WTC11 (cell line): Measurements from ENCODE around the gene ACOXL. TPM values are rescaled to one million over a fixed set of nuclear protein-coding genes. Genes with fewer than 3 reads are reported as not detected.

Source experiments
- ATAC-seq: fragments of 200-7000 bp; cut with Tn5 transposase; 2 replicates; pipeline ENCODE4 v1.10.0; 2021; ENCODE audit warnings: mild to moderate bottlenecking, moderate library complexity
- CTCF ChIA-PET: fragments of 300-600 bp; sonication (Branson Sonifier 250); formaldehyde crosslinking; loops from one replicate; lab custom pipeline; 2021; ENCODE audit warnings: antibody characterized with exemption; lab: Charles Lee
- POLR2A ChIA-PET: fragments of 350-600 bp; sonication (Branson Sonifier 250); formaldehyde crosslinking; loops from one replicate; lab custom pipeline; 2021; ENCODE audit warnings: antibody characterized with exemption; lab: Charles Lee
- DNase-seq: peaks from one replicate; pipeline ENCODE4 v3.0.0; 2021; ENCODE audit warnings: low spot score
- H3K27ac Mint-ChIP-seq: 2 replicates; pipeline ENCODE4 v1.8.0; 2021; ENCODE audit warnings: mixed read lengths
- H3K27me3 Mint-ChIP-seq: 2 replicates; pipeline ENCODE4 v1.8.0; 2021; ENCODE audit warnings: low read depth, mild to moderate bottlenecking, moderate library complexity, mixed read lengths
- H3K36me3 Mint-ChIP-seq: 2 replicates; pipeline ENCODE4 v1.8.0; 2021; ENCODE audit warnings: mixed read lengths
- H3K4me1 Mint-ChIP-seq: 2 replicates; pipeline ENCODE4 v1.8.0; 2022; ENCODE audit warnings: mixed read lengths
- H3K4me3 Mint-ChIP-seq: 2 replicates; pipeline ENCODE4 v1.8.0; 2021; ENCODE audit warnings: mild to moderate bottlenecking, moderate library complexity, mixed read lengths
- H3K9me3 Mint-ChIP-seq: 2 replicates; pipeline ENCODE4 v1.8.0; 2021; ENCODE audit warnings: mixed read lengths
- ATF3 ChIP-seq: sonication (generic); formaldehyde crosslinking; conservative IDR thresholded peaks from 2 replicates; pipeline ENCODE4 v1.8.1; 2022; ENCODE audit warnings: mild to moderate bottlenecking, missing genetic modification reagents
- CBFB ChIP-seq: sonication (generic); formaldehyde crosslinking; IDR thresholded peaks from 2 replicates; pipeline ENCODE4 v1.8.1; 2022; ENCODE audit warnings: mild to moderate bottlenecking, low read depth, missing genetic modification reagents
- CTCF ChIP-seq: fragments of 200-600 bp; IDR thresholded peaks from 2 replicates; pipeline ENCODE4 v1.8.0; 2022; ENCODE audit warnings: antibody characterized with exemption
- FOXK1 ChIP-seq: sonication (generic); formaldehyde crosslinking; IDR thresholded peaks from 2 replicates; pipeline ENCODE4 v1.8.0; 2022; ENCODE audit warnings: mild to moderate bottlenecking, moderate library complexity, missing genetic modification reagents
- IRF1 ChIP-seq: sonication (generic); formaldehyde crosslinking; IDR thresholded peaks from 2 replicates; pipeline ENCODE4 v1.8.0; 2023; ENCODE audit warnings: missing genetic modification reagents
- MAX ChIP-seq: sonication (generic); formaldehyde crosslinking; IDR thresholded peaks from 2 replicates; pipeline ENCODE4 v1.8.0; 2022; ENCODE audit warnings: mild to moderate bottlenecking, missing genetic modification reagents
- MYBL2 ChIP-seq: sonication (generic); formaldehyde crosslinking; IDR thresholded peaks from 2 replicates; pipeline ENCODE4 v1.8.1; 2023; ENCODE audit warnings: mild to moderate bottlenecking, moderate library complexity, missing genetic modification reagents
- NFYB ChIP-seq: sonication (generic); formaldehyde crosslinking; conservative IDR thresholded peaks from 2 replicates; pipeline ENCODE4 v1.8.0; 2022; ENCODE audit warnings: low read depth, missing genetic modification reagents
- RELA ChIP-seq: sonication (generic); formaldehyde crosslinking; IDR thresholded peaks from 2 replicates; pipeline ENCODE4 v1.8.1; 2022; ENCODE audit warnings: missing genetic modification reagents, mild to moderate bottlenecking, borderline replicate concordance
- SMAD3 ChIP-seq: sonication (generic); formaldehyde crosslinking; IDR thresholded peaks from 2 replicates; pipeline ENCODE4 v1.8.0; 2022; ENCODE audit warnings: missing genetic modification reagents, mild to moderate bottlenecking, borderline replicate concordance
- SMAD4 ChIP-seq: sonication (generic); formaldehyde crosslinking; IDR thresholded peaks from 2 replicates; pipeline ENCODE4 v1.8.0; 2022; ENCODE audit warnings: mild to moderate bottlenecking, missing genetic modification reagents
- STAT6 ChIP-seq: sonication (generic); formaldehyde crosslinking; conservative IDR thresholded peaks from 2 replicates; pipeline ENCODE4 v1.8.1; 2023; ENCODE audit warnings: mild to moderate bottlenecking, low read depth, missing genetic modification reagents, moderate library complexity
- TEAD1 ChIP-seq: sonication (generic); formaldehyde crosslinking; IDR thresholded peaks from 2 replicates; pipeline ENCODE4 v1.8.0; 2022; ENCODE audit warnings: mild to moderate bottlenecking, missing genetic modification reagents
- USF1 ChIP-seq: sonication (generic); formaldehyde crosslinking; IDR thresholded peaks from 2 replicates; pipeline ENCODE4 v1.8.0; 2022; ENCODE audit warnings: mild to moderate bottlenecking, missing genetic modification reagents
- ZNF263 ChIP-seq: sonication (generic); formaldehyde crosslinking; IDR thresholded peaks from 2 replicates; pipeline ENCODE4 v1.8.1; 2022; ENCODE audit warnings: low read depth, mild to moderate bottlenecking, moderate library complexity, missing genetic modification reagents
- ZNF281 ChIP-seq: sonication (generic); formaldehyde crosslinking; IDR thresholded peaks from 2 replicates; pipeline ENCODE4 v1.8.0; 2023; ENCODE audit warnings: mild to moderate bottlenecking, missing genetic modification reagents
- ZNF396 ChIP-seq: fragments of 250-450 bp; sonication (Bioruptor Pico); IDR thresholded peaks from 2 replicates; pipeline ENCODE4 v1.8.0; 2021; ENCODE audit warnings: mild to moderate bottlenecking, moderate library complexity, borderline replicate concordance
- ZNF425 ChIP-seq: fragments of 250-450 bp; sonication (Bioruptor Pico); conservative IDR thresholded peaks from 2 replicates; pipeline ENCODE4 v1.9.0; 2021; ENCODE audit warnings: mild to moderate bottlenecking
- ZNF671 ChIP-seq: fragments of 250-450 bp; sonication (Bioruptor Pico); IDR thresholded peaks from 2 replicates; pipeline ENCODE4 v1.8.0; 2021; ENCODE audit warnings: mild to moderate bottlenecking
- total RNA-seq: library from RNA; stranded (reverse); gene quantifications from 3 replicates; pipeline ENCODE4 v1.2.3, GENCODE V29; 2021

ACOXL gene
- total RNA-seq, 1 experiment from 2014 or later, result 14.9 TPM

- no peaks in the 10 kb centered on the region for H3K36me3 Mint-ChIP-seq
- no peaks in the 10 kb centered on the region for H3K9me3 Mint-ChIP-seq
- ChIA-PET CTCF (no interaction called here), POLR2A (no interaction called here)
- no peak for TF ChIP-seq ZNF396 (CRISPR knock-in tag)
- TF ChIP-seq TEAD1 (CRISPR knock-in tag), result no peak
- TF ChIP-seq SMAD4 (CRISPR knock-in tag), result no peak
- no peak for TF ChIP-seq MYBL2
- TF ChIP-seq ZNF425 (CRISPR knock-in tag), result no peak
- TF ChIP-seq RELA (CRISPR knock-in tag), result no peak
- no peak for TF ChIP-seq ATF3
- no peak for TF ChIP-seq FOXK1 (CRISPR knock-in tag)
- TF ChIP-seq CBFB (CRISPR knock-in tag), result no peak
- TF ChIP-seq ZNF263 (CRISPR knock-in tag), result no peak
- no peak for TF ChIP-seq SMAD3 (CRISPR knock-in tag)
- no peak for TF ChIP-seq STAT6
- H3K4me1 Mint-ChIP-seq, result peaks cover 2% of the 10 kb centered on the region; the same call in 1 of the 2 replicates
- H3K27me3 Mint-ChIP-seq, result no peaks in the 10 kb centered on the region
- ATAC-seq, result no peak
- no peak overlapping the region for H3K4me3 Mint-ChIP-seq
- no peak overlapping the region for H3K27ac Mint-ChIP-seq
- DNase-seq, result no peak
These were observed 376.4 kb downstream of the ACOXL start for GRCh38 chr2:111108745-111109271.

GRCh38 chr2:111111101-111111755 lies 378.9 kb downstream of the ACOXL start:
- no peak for DNase-seq
- Mint-ChIP-seq H3K9me3 (no peaks in the 10 kb centered on the region), H3K4me3 (no peak overlapping the region), H3K36me3 (no peaks in the 10 kb centered on the region), H3K27me3 (peaks cover under 1% of the 10 kb centered on the region; the same call in 1 of the 2 replicates), H3K27ac (no peak overlapping the region), H3K4me1 (peaks cover 2% of the 10 kb centered on the region; the same call in 1 of the 2 replicates)
- ChIA-PET POLR2A (no interaction called here), CTCF (no interaction called here)
- ATAC-seq, result no peak
- TF ChIP-seq MYBL2, result no peak
- no peak for TF ChIP-seq USF1 (CRISPR knock-in tag)
- TF ChIP-seq ZNF671, result no peak
- no peak for TF ChIP-seq NFYB (CRISPR knock-in tag)
- no peak for TF ChIP-seq IRF1
- TF ChIP-seq ZNF281 (CRISPR knock-in tag), result no peak
- no peak for TF ChIP-seq MAX (CRISPR knock-in tag)
- no peak for TF ChIP-seq CTCF
